Adrenal gland (tissue), 5 donors: ENCODE measurements around the gene MAD1L1.

Experiments used
- POLR2A ChIP-seq, 2 donors: fragments of 450-650 bp; IDR thresholded peaks; one replicate each; pipeline ENCODE4 v1.6.1; 2017; ENCODE audit warnings: antibody characterized with exemption in 2 of 2, mild to moderate bottlenecking in 2 of 2, moderate library complexity in 1 of 2
- TF ChIP-seq, protein P1 (sequence below), 6 experiments: fragments of 450-650 bp in 4 of 6; fragments of 200-600 bp in 2 of 6; sonication (generic) in 1 of 6; IDR thresholded peaks; 1 replicate in 5 of 6; 2 replicates in 1 of 6; pipeline versions ENCODE4 v1.5.1 to v1.8.0; 2016 to 2021; ENCODE audit warnings: antibody characterized with exemption in 6 of 6, mild to moderate bottlenecking in 2 of 6, moderate library complexity in 1 of 6
- donor health status: DM: no; HTN: no; CAD: no.

DNA sequence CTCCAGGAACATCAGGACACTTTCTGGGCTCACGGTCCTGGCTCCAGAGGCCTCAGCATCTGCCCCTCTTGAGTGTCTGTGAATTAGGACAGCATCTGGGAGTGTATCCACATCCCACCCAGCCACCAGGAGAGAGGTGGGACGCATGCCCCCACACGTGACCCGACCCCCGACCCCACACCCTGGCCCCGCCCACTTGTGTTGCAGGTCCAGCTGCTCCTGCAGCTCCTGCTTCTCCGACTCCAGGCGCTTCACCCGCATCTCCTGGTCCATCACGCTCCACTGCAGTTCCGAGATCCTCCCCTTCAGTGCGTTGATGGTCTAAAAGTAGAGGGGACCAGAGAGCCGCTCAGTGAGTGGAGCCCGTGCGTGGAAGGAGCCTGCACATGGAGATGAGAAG is 13.6 kb downstream of the MAD1L1 start:
- TF ChIP-seq, protein P1, sequence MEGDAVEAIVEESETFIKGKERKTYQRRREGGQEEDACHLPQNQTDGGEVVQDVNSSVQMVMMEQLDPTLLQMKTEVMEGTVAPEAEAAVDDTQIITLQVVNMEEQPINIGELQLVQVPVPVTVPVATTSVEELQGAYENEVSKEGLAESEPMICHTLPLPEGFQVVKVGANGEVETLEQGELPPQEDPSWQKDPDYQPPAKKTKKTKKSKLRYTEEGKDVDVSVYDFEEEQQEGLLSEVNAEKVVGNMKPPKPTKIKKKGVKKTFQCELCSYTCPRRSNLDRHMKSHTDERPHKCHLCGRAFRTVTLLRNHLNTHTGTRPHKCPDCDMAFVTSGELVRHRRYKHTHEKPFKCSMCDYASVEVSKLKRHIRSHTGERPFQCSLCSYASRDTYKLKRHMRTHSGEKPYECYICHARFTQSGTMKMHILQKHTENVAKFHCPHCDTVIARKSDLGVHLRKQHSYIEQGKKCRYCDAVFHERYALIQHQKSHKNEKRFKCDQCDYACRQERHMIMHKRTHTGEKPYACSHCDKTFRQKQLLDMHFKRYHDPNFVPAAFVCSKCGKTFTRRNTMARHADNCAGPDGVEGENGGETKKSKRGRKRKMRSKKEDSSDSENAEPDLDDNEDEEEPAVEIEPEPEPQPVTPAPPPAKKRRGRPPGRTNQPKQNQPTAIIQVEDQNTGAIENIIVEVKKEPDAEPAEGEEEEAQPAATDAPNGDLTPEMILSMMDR (IDR thresholded peaks at IDR 0.05): no peak
- no peak for TF ChIP-seq POLR2A (IDR thresholded peaks at IDR 0.05)
